Activated naive CD8-positive, alpha-beta T cell treated with anti-CD3 and anti-CD28 coated beads, Interleukin-2, amount 10 ng/mL, durations not matched to agents 7 days and 5 days (primary cell): Measurements from ENCODE around the gene RPL22. TPM values are rescaled to one million over a fixed set of nuclear protein-coding genes. Genes with fewer than 3 reads are reported as not detected.

Experiments
- ATAC-seq: fragments of 150-1000 bp; cut with Tn5 transposase; one replicate; pipeline ENCODE4 v1.10.0; 2021; ENCODE audit warnings: low read depth, moderate library complexity
- POLR2A ChIA-PET: fragments of 350-600 bp; sonication (Branson Sonifier 250); formaldehyde crosslinking; loops from one replicate; lab custom pipeline; 2021; ENCODE audit warnings: antibody characterized with exemption; lab: Charles Lee
- DNase-seq: peaks from one replicate; pipeline ENCODE4 v3.0.0; 2021
- H3K27ac Mint-ChIP-seq: one replicate; pipeline ENCODE4 v1.8.0; 2022; ENCODE audit warnings: mild to moderate bottlenecking, mixed read lengths
- H3K27me3 Mint-ChIP-seq: one replicate; pipeline ENCODE4 v1.8.0; 2022; ENCODE audit warnings: mild to moderate bottlenecking, moderate library complexity, mixed read lengths
- H3K36me3 Mint-ChIP-seq: one replicate; pipeline ENCODE4 v1.8.0; 2021; ENCODE audit warnings: mild to moderate bottlenecking, mixed read lengths
- H3K4me1 Mint-ChIP-seq: one replicate; pipeline ENCODE4 v1.8.0; 2021; ENCODE audit warnings: mixed read lengths
- H3K4me3 Mint-ChIP-seq: one replicate; pipeline ENCODE4 v1.8.0; 2022; ENCODE audit warnings: mild to moderate bottlenecking, moderate library complexity, mixed read lengths
- H3K9me3 Mint-ChIP-seq: one replicate; pipeline ENCODE4 v1.8.0; 2021; ENCODE audit warnings: mixed read lengths
- total RNA-seq, 2 experiments: library from RNA; stranded (reverse); gene quantifications; one replicate each; pipeline ENCODE4 v1.2.3, GENCODE V29; 2021

The RPL22 gene
- total RNA-seq, 2 experiments from 2014 or later, result 309 to 343 TPM

GRCh38 chr1:6157132-6157527 lies 42.3 kb downstream of the RPL22 start:
- Mint-ChIP-seq H3K36me3 (no peaks in the 10 kb centered on the region), H3K27me3 (peaks cover 5% of the 10 kb centered on the region), H3K4me1 (peaks cover 2% of the 10 kb centered on the region), H3K4me3 (no peak overlapping the region), H3K27ac (no peak overlapping the region), H3K9me3 (no peaks in the 10 kb centered on the region)
- DNase-seq (no peak), ATAC-seq (peak; percentile 19)
- POLR2A ChIA-PET, result no interaction called here

- DNase-seq (no peak), ATAC-seq (no peak)
- H3K36me3 Mint-ChIP-seq, result no peaks in the 10 kb centered on the region
- H3K27me3 Mint-ChIP-seq, result peaks cover 5% of the 10 kb centered on the region
- H3K27ac Mint-ChIP-seq, result no peak overlapping the region
- no peak overlapping the region for H3K4me3 Mint-ChIP-seq
- no peaks in the 10 kb centered on the region for H3K9me3 Mint-ChIP-seq
- H3K4me1 Mint-ChIP-seq, result peaks cover 2% of the 10 kb centered on the region
- POLR2A ChIA-PET, result no interaction called here
Measured at GRCh38 chr1:6154525-6155319, 44.7 kb downstream of the RPL22 start.

GRCh38 chr1:6152882-6153281 lies 46.5 kb downstream of the RPL22 start:
- Mint-ChIP-seq H3K9me3 (no peaks in the 10 kb centered on the region), H3K4me3 (no peak overlapping the region), H3K27me3 (peaks cover 12% of the 10 kb centered on the region), H3K4me1 (peaks cover 5% of the 10 kb centered on the region), H3K36me3 (no peaks in the 10 kb centered on the region), H3K27ac (no peak overlapping the region)
- DNase-seq (no peak), ATAC-seq (no peak)
- POLR2A ChIA-PET, result no interaction called here

GRCh38 chr1:6152181-6152580 lies 47.2 kb downstream of the RPL22 start:
- no peaks in the 10 kb centered on the region for H3K36me3 Mint-ChIP-seq
- no peak overlapping the region for H3K27ac Mint-ChIP-seq
- no peak overlapping the region for H3K4me3 Mint-ChIP-seq
- DNase-seq (no peak), ATAC-seq (no peak)
- POLR2A ChIA-PET, result interaction anchor here (0.6 kb wide), 1 partner anchor 9 kb away, joined by 3 read pairs; no protein-coding TSS in a partner anchor
- no peaks in the 10 kb centered on the region for H3K9me3 Mint-ChIP-seq
- H3K27me3 Mint-ChIP-seq, result peaks cover 13% of the 10 kb centered on the region
- H3K4me1 Mint-ChIP-seq, result peaks cover 5% of the 10 kb centered on the region

- POLR2A ChIA-PET, result interaction anchor here (0.6 kb wide), 1 partner anchor 8 kb away, joined by 3 read pairs; no protein-coding TSS in a partner anchor
- peaks cover 5% of the 10 kb centered on the region for H3K4me1 Mint-ChIP-seq
- no peak overlapping the region for H3K4me3 Mint-ChIP-seq
- H3K27me3 Mint-ChIP-seq, result peaks cover 13% of the 10 kb centered on the region
- no peak overlapping the region for H3K27ac Mint-ChIP-seq
- no peak for ATAC-seq
- no peaks in the 10 kb centered on the region for H3K36me3 Mint-ChIP-seq
- no peak for DNase-seq
- H3K9me3 Mint-ChIP-seq, result no peaks in the 10 kb centered on the region
Measured at GRCh38 chr1:6151291-6151822, 48.0 kb downstream of the RPL22 start.

- DNase-seq (no peak), ATAC-seq (no peak)
- H3K27ac Mint-ChIP-seq, result no peak overlapping the region
- H3K36me3 Mint-ChIP-seq, result no peaks in the 10 kb centered on the region
- H3K27me3 Mint-ChIP-seq, result peaks cover 13% of the 10 kb centered on the region
- H3K9me3 Mint-ChIP-seq, result no peaks in the 10 kb centered on the region
- H3K4me3 Mint-ChIP-seq, result no peak overlapping the region
- H3K4me1 Mint-ChIP-seq, result peaks cover 5% of the 10 kb centered on the region
- POLR2A ChIA-PET, result no interaction called here
Measured at GRCh38 chr1:6150006-6150938, 49.1 kb downstream of the RPL22 start.

GRCh38 chr1:6149597-6149996 lies 49.8 kb downstream of the RPL22 start:
- Mint-ChIP-seq H3K36me3 (no peaks in the 10 kb centered on the region), H3K4me1 (peaks cover 3% of the 10 kb centered on the region), H3K27me3 (peaks cover 13% of the 10 kb centered on the region), H3K27ac (no peak overlapping the region), H3K9me3 (no peaks in the 10 kb centered on the region), H3K4me3 (no peak overlapping the region)
- ATAC-seq, result no peak
- POLR2A ChIA-PET, result no interaction called here
- DNase-seq, result no peak

GRCh38 chr1:6148497-6149241 lies 50.7 kb downstream of the RPL22 start:
- POLR2A ChIA-PET, result no interaction called here
- peak overlapping the region; percentile 52 for H3K4me3 Mint-ChIP-seq
- H3K27ac Mint-ChIP-seq, result no peak overlapping the region
- H3K9me3 Mint-ChIP-seq, result no peaks in the 10 kb centered on the region
- ATAC-seq (peak; percentile 83), DNase-seq (peak; percentile 77)
- H3K36me3 Mint-ChIP-seq, result no peaks in the 10 kb centered on the region
- peaks cover 13% of the 10 kb centered on the region for H3K27me3 Mint-ChIP-seq
- H3K4me1 Mint-ChIP-seq, result peaks cover 3% of the 10 kb centered on the region

- DNase-seq (no peak), ATAC-seq (no peak)
- Mint-ChIP-seq H3K36me3 (no peaks in the 10 kb centered on the region), H3K27me3 (peaks cover 8% of the 10 kb centered on the region), H3K9me3 (no peaks in the 10 kb centered on the region), H3K27ac (no peak overlapping the region), H3K4me3 (no peak overlapping the region), H3K4me1 (peaks cover 3% of the 10 kb centered on the region)
- POLR2A ChIA-PET, result no interaction called here
Measured at GRCh38 chr1:6145864-6146410, 53.5 kb downstream of the RPL22 start.

GRCh38 chr1:6145396-6145750 lies 54.0 kb downstream of the RPL22 start:
- ATAC-seq (no peak), DNase-seq (no peak)
- Mint-ChIP-seq H3K27me3 (peaks cover 8% of the 10 kb centered on the region), H3K36me3 (no peaks in the 10 kb centered on the region), H3K4me1 (peaks cover 3% of the 10 kb centered on the region), H3K27ac (no peak overlapping the region), H3K9me3 (no peaks in the 10 kb centered on the region), H3K4me3 (no peak overlapping the region)
- POLR2A ChIA-PET, result no interaction called here

- H3K36me3 Mint-ChIP-seq, result no peaks in the 10 kb centered on the region
- H3K9me3 Mint-ChIP-seq, result no peaks in the 10 kb centered on the region
- H3K27ac Mint-ChIP-seq, result no peak overlapping the region
- H3K4me3 Mint-ChIP-seq, result no peak overlapping the region
- POLR2A ChIA-PET, result no interaction called here
- peaks cover 8% of the 10 kb centered on the region for H3K27me3 Mint-ChIP-seq
- H3K4me1 Mint-ChIP-seq, result peaks cover 3% of the 10 kb centered on the region
- no peak for ATAC-seq
- no peak for DNase-seq
Measured at GRCh38 chr1:6144647-6145395, 54.6 kb downstream of the RPL22 start.

GRCh38 chr1:6144175-6144574 lies 55.2 kb downstream of the RPL22 start:
- POLR2A ChIA-PET, result no interaction called here
- H3K27me3 Mint-ChIP-seq, result peaks cover 8% of the 10 kb centered on the region
- H3K4me3 Mint-ChIP-seq, result no peak overlapping the region
- H3K9me3 Mint-ChIP-seq, result no peaks in the 10 kb centered on the region
- H3K36me3 Mint-ChIP-seq, result no peaks in the 10 kb centered on the region
- H3K4me1 Mint-ChIP-seq, result peaks cover 3% of the 10 kb centered on the region
- no peak for DNase-seq
- H3K27ac Mint-ChIP-seq, result no peak overlapping the region
- ATAC-seq, result no peak
